Uterus (tissue), 2 donors: ENCODE measurements around the gene HELT.

Experiments
- POLR2A ChIP-seq, 2 donors: fragments of 450-650 bp; IDR thresholded peaks; one replicate each; pipeline ENCODE4 v1.6.1; 2016; ENCODE audit warnings: antibody characterized with exemption in 2 of 2, mild to moderate bottlenecking in 1 of 2, moderate library complexity in 1 of 2
- TF ChIP-seq, protein P1 (sequence below), 4 experiments: fragments of 200-600 bp in 2 of 4; fragments of 450-650 bp in 2 of 4; sonication (generic) in 2 of 4; IDR thresholded peaks; one replicate each; pipeline ENCODE4 v1.5.1; 2016 to 2019; ENCODE audit warnings: antibody characterized with exemption in 4 of 4, mild to moderate bottlenecking in 2 of 4, moderate library complexity in 1 of 4

- TF ChIP-seq, protein P1, sequence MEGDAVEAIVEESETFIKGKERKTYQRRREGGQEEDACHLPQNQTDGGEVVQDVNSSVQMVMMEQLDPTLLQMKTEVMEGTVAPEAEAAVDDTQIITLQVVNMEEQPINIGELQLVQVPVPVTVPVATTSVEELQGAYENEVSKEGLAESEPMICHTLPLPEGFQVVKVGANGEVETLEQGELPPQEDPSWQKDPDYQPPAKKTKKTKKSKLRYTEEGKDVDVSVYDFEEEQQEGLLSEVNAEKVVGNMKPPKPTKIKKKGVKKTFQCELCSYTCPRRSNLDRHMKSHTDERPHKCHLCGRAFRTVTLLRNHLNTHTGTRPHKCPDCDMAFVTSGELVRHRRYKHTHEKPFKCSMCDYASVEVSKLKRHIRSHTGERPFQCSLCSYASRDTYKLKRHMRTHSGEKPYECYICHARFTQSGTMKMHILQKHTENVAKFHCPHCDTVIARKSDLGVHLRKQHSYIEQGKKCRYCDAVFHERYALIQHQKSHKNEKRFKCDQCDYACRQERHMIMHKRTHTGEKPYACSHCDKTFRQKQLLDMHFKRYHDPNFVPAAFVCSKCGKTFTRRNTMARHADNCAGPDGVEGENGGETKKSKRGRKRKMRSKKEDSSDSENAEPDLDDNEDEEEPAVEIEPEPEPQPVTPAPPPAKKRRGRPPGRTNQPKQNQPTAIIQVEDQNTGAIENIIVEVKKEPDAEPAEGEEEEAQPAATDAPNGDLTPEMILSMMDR (IDR thresholded peaks at IDR 0.05): no peak
- TF ChIP-seq POLR2A (IDR thresholded peaks at IDR 0.05): no peak
Observed at GRCh38 chr4:185068837-185069236, 50.5 kb downstream of the HELT start.
